Upper lobe of left lung (tissue), 4 donors: ENCODE results near the gene ASL.

Source experiments
- EP300 ChIP-seq, 4 donors: sonication (generic); formaldehyde crosslinking; IDR thresholded peaks; one replicate each; pipeline ENCODE4 v1.5.1; 2017; ENCODE audit warnings: antibody characterized with exemption in 4 of 4, control low read depth in 2 of 4
- POLR2A ChIP-seq, 4 donors: fragments of 450-650 bp; IDR thresholded peaks; one replicate each; pipeline ENCODE4 v1.5.1; 2016 to 2017; ENCODE audit warnings: antibody characterized with exemption in 4 of 4, mild to moderate bottlenecking in 2 of 4
- POLR2AphosphoS5 ChIP-seq, 2 donors: sonication (generic); formaldehyde crosslinking; IDR thresholded peaks; one replicate each; pipeline ENCODE4 v1.5.1; 2017; ENCODE audit warnings: antibody characterized with exemption in 2 of 2
- TF ChIP-seq, protein P1 (sequence below), 6 experiments: fragments of 450-650 bp in 4 of 6; fragments of 200-600 bp in 2 of 6; sonication (generic) in 2 of 6; IDR thresholded peaks; one replicate each; pipeline ENCODE4 v1.5.1; 2016 to 2019; ENCODE audit warnings: antibody characterized with exemption in 6 of 6

DNA sequence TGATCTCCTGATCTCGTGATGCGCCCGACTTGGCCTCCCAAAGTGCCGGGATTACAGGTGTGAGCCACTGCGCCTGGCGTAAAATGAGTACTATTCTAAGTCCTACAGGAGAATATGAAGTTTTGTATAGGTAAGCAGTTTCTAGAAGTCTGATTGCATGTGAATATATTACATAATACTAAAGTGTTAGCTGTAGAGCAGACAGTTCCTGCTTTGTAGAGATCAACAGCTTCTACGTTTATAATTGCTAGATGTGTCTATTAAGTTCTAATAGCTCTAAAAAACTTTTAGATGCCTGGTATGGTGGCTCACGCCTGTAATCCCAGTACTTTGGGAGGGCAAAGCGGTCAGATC, 47.5 kb downstream of the ASL start:
- TF ChIP-seq, protein P1, sequence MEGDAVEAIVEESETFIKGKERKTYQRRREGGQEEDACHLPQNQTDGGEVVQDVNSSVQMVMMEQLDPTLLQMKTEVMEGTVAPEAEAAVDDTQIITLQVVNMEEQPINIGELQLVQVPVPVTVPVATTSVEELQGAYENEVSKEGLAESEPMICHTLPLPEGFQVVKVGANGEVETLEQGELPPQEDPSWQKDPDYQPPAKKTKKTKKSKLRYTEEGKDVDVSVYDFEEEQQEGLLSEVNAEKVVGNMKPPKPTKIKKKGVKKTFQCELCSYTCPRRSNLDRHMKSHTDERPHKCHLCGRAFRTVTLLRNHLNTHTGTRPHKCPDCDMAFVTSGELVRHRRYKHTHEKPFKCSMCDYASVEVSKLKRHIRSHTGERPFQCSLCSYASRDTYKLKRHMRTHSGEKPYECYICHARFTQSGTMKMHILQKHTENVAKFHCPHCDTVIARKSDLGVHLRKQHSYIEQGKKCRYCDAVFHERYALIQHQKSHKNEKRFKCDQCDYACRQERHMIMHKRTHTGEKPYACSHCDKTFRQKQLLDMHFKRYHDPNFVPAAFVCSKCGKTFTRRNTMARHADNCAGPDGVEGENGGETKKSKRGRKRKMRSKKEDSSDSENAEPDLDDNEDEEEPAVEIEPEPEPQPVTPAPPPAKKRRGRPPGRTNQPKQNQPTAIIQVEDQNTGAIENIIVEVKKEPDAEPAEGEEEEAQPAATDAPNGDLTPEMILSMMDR (IDR thresholded peaks at IDR 0.05), result no peak
- TF ChIP-seq POLR2A (IDR thresholded peaks at IDR 0.05) (no peak), POLR2AphosphoS5 (IDR thresholded peaks at IDR 0.05) (no peak), EP300 (IDR thresholded peaks at IDR 0.05) (no peak)
